Right hindlimb (tissue), 1 donor: ENCODE results near the gene CGAS.
"Not testable (repeated sequence)": the region's sequence is repeated elsewhere in the genome, so short reads cannot be mapped to it uniquely, and the experiment has no call there.

ENCODE experiments used
- DNase-seq: peaks from one replicate; pipeline ENCODE4 v3.0.0-alpha.2; 2018

CGAS gene

DNA sequence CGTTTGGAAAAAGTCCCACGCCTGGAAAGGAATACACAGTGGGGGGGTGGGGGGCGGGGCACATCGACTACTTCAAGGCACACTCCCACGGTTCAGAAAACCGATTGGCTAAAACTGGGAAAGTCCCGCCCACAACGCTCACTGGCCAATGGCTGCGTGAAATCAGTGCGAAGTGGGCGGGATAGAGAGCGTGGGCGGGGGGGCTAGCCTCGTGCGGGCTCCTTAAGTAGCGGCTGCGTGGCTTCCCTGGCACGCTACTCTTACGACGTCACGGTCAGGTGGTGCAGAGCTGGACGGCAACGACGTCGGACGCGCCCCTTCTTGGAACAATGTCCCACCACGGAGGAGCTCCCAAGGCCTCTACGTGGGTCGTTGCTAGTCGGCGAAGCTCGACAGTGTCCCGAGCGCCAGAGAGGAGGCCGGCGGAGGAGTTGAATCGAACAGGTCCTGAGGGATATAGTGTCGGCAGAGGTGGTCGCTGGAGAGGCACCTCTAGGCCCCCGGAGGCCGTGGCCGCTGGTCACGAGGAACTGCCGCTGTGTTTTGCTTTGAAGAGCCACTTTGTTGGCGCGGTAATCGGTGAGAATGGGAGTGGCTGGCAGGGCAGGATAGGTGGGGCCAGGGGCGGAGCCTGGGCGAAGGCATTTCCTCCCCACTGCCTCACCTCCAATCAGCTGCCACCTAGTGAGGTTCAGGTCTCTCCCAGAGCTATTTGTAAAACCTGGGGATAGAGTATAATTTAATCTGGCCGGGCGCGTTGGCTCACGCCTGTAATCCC lies 57.3 kb downstream of the CGAS start, which contains the start of gene DDX43:
DDX43 (plus strand) TSS at position 252 of the 778 bp plus-strand sequence; CDS start at position 330, 78 bp downstream.
- peak; percentile 48 for DNase-seq

DNA sequence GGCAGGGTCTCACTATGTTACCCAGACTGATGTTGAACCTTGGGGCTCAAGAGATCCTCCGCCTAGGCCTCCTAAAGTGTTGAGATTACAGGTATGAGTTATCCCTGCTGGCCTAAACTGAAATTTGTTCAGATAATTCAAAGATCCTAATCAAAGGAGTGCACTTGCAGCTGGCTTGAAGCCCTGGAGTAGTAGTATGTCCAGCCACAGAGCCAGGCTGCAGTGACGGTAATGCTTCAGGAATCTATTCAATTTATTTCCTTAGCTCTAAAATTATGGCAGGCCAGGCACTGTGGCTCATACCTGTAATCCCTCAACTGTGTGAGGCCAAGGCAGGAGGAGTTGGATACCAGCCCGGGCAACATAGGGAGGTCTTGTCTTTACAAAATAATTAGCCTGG lies 58.8 kb downstream of the CGAS start:
- DNase-seq: no peak

DNA sequence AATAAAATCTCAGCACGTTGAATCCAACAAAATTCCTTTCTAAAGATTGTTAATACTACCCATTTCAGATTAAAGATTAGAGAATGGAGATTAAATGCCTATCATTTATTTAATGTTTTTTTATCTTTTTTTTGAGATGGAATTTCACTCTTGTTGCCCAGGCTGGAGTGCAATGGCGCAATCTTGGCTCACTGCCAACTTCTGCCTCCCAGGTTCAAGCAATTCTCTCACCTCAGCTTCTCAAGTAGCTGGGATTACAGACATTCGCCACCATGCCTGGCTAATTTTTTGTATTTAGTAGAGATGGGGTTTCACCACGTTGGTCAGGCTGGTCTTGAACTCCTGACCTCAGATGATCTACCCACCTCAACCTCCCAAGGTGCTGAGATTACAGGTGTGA lies 59.9 kb downstream of the CGAS start:
- not testable (repeated sequence) for DNase-seq

DNA sequence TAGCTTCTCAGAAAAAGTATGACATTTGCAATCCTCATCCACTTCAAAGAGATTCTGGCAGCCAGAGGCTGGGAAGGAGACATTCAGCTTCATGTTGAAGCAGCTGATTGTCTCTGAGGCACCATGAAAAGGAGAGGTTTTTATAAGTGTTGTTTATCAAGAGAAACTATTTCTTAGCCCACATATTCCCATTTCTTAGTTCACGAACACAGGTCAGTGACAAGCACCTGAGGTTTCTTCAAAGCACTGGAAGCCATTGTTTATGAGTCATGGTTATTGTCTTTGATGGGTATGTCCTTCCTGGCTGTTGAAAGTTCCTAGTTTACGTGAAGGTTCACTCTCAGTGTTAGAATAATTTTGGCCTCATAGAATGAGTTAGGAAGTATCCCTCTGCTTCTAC lies 60.4 kb downstream of the CGAS start:
- no peak for DNase-seq

DNA sequence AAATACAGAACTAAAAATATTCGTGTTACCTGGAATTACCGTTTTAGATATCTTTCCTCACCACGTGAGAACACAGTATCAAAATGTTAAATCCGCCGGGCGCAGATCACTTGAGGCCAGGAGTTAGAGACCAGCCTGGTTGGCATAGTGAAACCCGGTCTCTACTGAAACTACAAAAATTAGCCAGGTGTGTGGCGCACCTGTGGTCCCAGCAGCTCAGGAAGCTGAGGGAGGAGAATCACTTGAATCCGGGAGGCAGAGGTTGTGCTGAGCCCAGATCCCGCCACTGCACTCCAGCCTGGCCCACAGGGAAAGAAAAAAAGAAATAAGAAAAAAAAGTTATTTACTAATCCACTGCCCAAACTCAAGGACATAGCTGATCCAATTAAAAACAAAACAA lies 62.2 kb downstream of the CGAS start:
- no peak for DNase-seq

DNA sequence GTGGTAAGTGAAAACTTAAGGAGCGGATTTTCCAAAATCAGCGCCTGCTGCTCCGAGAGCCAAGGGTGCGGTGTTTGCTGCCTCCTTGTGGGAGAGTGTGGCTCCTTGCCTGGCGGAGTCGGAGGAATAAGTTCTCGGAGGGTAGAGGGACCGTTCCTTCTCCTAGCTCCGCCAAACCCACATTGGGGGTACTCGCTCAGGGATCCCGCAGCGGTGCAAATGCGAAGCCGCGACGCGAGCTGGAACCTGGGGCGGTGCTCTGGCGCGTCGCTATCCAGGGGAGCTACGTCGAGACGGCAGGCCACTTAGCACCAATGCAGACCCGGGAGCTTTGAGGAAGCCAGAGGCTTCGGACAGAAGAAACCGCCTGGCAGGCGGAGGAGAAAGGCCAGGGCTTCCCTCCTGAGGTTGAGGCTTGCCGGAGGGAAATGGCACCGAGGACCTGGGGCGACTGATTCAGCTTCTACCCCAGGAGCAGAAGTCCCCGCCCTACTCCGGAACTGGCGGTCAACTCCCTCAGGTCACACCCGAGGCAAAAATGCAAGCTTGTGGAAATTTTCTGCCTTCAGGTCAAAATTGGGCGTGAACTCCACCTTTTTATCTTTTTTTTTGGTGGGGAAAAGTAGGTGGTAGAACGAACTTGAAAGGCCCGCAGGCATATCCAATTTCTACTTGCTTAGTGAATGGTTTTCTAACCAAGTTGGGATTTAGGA lies 63.1 kb downstream of the CGAS start:
- peak; percentile 61 for DNase-seq

DNA sequence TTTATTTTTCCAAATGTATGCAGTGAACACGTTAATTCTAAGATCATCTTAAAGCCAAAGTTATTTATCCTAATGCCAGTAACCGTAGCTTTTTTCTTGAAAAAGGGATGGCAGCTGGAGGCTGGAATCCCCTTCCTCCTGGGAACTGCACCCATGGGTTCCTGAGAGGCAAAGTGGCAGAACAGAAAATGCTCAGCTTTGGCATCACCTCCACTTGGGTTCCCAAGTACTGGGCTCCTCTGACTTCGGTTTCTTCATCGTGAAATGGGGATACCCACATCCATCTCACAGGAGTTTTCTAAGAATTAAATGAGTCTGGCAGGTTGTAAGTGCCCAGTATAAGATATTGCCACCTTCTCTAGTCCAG lies 63.7 kb downstream of the CGAS start:
- no peak for DNase-seq

DNA sequence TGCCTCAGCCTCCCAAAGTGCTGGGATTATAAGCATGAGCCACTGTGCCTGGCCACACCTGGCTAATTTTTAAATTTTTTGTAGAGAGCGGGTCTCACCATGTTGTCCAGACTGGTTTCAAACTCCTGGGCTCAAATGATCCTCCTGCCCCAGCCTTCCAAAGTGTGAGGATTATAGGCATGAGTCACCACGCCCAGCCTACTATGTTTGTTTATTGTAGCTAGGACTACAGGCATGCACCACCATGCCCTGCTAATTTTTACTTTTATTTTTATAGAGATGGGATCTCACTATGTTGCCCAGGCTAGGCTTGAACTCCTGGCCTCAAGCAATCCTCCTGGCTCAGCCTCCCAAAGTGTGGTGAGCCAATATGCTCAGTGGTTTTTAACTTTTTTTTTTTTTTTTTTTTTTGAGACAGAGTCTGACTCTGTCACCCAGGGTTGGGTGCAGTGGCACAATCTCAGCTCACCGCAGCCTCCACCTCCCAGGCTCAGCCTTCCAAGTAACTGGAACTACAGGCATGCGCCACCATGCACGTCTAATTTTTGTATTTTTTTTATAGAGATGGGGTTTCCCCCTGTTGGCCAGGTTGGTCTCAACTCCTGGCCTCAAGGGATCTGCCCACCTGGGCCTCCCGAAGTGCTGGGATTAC lies 69.5 kb downstream of the CGAS start:
- DNase-seq: no peak

DNA sequence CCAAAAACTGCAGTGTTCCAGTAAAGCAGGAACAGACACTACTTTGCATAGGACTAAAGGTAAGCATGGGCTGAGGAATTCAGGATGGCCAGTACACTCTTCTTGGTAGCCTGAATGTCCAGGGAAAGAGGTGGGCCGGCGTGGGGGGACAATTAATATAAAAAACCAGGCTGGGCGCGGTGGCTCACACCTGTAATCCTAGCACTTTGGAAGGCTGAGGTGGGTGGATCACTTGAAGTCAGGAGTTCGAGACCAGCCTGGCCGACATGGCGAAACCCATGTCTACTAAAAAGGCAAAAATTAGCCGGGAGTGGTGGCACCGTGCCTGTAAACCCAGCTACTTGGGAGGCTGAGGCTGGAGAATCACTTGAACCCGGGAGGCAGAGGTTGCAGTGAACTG lies 70.6 kb downstream of the CGAS start:
- not testable (repeated sequence) for DNase-seq

DNA sequence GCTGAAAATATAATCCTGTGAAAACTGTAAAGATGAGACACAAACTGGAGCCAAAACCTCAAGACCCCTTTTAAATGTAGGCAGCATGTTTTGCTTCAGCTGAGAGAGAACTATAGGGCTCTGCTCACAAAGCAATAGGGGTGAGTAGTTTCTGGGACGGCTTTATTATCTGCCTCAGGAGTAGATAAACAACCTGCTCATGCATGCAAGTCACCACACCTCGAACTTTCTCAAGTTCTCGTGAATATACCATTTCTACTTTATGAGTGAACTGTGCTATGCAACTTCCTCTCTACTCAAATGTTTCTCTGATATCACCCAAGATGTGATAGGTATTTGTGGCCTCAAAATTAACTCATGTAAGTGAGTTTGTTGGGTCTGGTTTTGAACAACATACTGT lies 74.9 kb downstream of the CGAS start:
- DNase-seq: no peak

DNA sequence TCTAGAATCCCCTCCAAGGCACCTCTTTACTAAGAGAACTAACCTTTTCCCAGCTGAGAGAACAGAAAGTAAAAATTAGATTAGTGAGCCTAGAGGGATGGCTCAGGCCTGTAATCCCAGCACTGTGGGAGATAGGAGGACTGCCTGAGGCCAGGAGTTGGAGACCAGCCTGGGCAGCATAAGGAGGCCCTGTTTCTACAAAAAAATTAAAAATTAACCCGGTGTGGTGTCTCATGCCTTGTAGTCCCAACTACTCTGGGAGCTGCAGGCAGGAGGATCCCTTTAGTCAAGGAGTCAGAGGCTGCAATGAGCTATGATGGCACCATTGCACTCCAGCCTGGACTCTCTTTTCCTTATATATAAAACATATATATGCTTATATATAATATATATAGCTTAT lies 76.9 kb downstream of the CGAS start:
- DNase-seq: no peak
